Stimulated activated CD8-positive, alpha-beta memory T cell treated with anti-CD3 and anti-CD28 coated beads, Interleukin-12 subunit alpha, Interleukin-12 subunit beta, amount 100 ng/mL, for 4 hours (primary cell): Measurements from ENCODE around the gene ARL5B.
"Not testable (repeated sequence)": the region's sequence is repeated elsewhere in the genome, so short reads cannot be mapped to it uniquely, and the experiment has no call there.

ENCODE experiments used
- DNase-seq: peaks from one replicate; pipeline ENCODE4 v3.0.0-alpha.2; 2020; ENCODE audit warnings: low read depth

Gene ARL5B, protein sequence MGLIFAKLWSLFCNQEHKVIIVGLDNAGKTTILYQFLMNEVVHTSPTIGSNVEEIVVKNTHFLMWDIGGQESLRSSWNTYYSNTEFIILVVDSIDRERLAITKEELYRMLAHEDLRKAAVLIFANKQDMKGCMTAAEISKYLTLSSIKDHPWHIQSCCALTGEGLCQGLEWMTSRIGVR

DNA sequence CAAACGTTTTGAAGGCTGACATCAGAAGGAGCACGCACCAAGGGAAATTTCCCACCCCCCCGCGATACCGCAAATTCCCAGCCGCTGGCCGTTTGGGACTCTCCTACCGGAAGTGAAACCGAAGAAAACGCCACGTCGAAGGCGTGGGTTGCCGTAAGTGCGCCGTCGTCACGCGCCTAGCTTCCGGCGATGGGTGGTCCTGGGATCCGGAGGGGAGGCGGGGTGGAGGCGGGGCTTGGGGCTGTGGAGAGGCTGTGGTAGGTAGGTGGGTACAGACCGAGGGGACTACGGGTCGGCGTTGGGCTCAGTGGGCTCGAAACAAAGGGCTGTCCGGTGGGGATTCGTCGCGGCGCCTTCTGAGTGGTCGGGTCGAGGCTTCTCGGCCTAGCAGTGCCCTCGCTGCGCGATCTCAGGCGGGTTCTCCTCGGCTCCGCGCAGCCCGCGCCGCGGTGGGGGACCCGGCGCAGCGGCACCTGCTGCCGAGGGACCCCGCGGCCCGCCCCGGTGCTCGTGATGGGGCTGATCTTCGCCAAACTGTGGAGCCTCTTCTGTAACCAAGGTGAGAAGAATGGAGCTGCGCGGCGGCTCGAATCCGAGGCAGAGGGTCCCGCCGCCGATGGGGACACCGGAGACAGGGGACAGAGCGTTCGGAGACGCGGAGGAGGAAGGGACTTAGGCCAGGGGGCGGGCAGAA is at the start of gene ARL5B:
ARL5B (plus strand) TSS at position 307 of the 694 bp plus-strand sequence; CDS start at position 514, 207 bp downstream.
- peak; percentile 94 for DNase-seq

DNA sequence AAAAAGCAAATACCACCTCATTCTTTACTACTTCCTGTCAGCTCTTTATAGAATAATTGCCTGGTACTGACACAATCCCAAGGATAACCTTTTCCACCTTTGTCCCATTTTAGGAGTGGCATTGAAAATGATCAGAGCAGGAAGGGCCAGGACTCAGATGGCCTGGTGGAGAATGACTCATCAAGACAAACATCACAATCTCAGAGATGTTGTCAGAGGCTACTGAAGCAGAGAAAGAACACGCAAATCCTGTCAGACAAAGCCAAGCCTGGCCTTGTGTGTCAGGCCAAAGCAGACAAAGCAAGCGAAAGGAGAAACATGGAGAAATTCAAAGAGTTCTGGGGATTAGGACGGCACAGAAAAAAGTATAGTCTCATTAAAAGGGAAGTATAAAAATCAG is 48.7 kb upstream of the ARL5B start:
- no peak for DNase-seq

- DNase-seq = no peak
Observed at GRCh38 chr10:18611168-18611567, 48.1 kb upstream of the ARL5B start.

DNA sequence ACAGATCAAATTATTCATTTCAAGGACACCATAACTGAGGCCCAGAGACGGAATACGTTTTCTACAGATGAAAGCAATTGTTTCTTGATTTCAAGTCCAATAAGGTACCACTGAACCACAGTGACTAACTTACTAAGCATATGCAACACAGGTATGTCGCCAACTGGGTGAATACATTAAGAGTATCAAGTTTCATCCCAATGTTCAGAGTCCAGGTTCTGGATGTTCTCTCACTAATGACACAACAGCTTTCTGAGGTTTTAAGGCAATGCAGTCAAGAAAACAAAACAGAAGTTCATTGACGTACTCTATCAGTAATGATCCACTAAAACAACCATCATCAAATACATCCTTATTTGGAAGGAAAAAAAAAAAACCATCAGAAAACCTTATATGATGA is 43.6 kb upstream of the ARL5B start:
- DNase-seq = no peak

- no peak for DNase-seq
Observed at GRCh38 chr10:18616337-18616736, 42.9 kb upstream of the ARL5B start.

DNA sequence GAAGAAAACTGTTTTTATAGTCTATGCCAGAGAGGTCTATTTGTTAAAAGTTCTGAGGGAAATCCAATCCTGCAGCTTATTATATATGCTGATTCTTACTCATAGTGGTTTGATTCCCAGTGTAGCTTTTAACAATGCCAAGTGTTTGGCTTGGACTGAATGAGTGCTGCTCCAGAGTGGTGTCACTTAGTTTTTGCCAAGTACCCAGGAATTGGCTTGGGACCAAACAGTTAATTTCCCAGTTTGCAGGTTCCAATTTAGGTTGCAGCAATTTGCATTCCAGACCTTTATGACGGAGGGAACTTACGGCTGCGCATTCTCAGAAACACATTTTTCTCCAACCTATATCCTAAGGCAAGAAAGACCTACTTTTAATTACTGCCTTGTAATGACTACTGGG is 40.2 kb upstream of the ARL5B start:
- no peak for DNase-seq

- DNase-seq = no peak
Observed at GRCh38 chr10:18620856-18621255, 38.4 kb upstream of the ARL5B start.

DNA sequence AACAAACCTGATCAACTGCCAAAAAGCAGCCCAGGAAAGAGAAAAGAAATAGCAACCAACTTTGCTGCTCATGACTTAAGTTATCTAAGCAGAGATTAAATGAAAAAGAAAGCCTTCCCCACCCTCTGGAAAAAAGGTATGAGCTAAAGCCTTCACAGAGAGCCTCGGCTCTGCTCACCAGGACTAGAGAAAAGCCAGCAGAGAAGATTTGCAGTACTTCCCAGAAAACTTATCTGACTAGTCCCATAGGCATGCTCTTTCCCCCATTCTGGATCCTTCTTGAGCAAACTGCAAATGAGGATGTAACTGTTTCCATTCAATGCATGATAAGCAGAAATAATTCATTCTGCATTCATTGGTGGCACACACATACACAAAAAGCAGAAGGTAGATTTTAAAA is 35.6 kb upstream of the ARL5B start:
- DNase-seq = not testable (repeated sequence)

DNA sequence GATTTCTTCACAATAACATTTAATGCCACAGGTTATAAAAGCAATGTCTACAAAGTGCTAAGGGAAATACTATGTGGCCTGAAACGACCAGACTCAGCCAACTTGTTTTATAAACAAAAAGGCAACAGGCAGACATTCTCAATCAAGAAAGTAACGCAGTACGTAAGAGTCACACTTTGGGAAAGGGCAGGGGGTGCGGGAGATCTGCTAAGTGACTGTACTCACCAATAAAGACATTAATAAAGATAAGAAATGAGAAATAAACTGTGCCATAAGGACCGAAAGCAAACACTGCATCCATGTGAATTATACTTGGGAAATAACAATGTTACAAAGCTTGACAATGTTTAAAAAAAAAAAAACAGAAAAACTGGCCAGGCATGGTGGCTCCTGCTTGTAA is 33.3 kb upstream of the ARL5B start:
- no peak for DNase-seq

DNA sequence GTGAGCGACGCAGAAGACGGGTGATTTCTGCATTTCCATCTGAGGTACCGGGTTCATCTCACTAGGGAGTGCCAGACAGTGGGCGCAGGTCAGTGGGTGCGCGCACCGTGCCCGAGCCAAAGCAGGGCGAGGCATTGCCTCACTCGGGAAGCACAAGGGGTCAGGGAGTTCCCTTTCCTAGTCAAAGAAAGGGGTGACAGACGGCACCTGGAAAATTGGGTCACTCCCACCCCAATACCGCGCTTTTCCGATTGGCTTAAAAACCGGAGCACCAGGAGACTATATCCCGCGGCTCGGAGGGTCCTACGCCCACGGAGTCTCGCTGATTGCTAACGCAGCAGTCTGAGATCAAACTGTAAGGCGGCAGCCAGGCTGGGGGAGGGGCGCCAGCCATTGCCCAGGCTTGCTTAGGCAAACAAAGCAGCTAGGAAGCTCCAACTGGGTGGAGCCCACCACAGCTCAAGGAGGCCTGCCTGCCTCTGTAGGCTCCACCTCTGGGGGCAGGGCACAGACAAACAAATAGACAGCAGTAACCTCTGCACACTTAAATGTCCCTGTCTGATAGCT is 31.7 kb upstream of the ARL5B start:
- peak; percentile 57 for DNase-seq

DNA sequence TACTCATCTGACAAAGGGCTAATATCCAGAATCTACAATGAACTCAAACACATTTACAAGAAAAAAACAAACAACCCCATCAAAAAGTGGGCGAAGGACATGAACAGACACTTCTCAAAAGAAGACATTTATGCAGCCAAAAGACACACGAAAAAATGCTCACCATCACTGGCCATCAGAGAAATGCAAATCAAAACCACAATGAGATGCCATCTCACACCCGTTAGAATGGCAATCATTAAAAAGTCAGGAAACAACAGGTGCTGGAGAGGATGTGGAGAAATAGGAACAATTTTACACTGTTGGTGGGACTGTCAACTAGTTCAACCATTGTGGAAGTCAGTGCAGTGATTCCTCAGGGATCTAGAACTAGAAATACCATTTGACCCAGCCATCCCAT is 26.7 kb upstream of the ARL5B start:
- DNase-seq = not testable (repeated sequence)

- DNase-seq = no peak
Observed at GRCh38 chr10:18635995-18636394, 23.2 kb upstream of the ARL5B start.

- not testable (repeated sequence) for DNase-seq
Observed at GRCh38 chr10:18637400-18637799, 21.8 kb upstream of the ARL5B start.

DNA sequence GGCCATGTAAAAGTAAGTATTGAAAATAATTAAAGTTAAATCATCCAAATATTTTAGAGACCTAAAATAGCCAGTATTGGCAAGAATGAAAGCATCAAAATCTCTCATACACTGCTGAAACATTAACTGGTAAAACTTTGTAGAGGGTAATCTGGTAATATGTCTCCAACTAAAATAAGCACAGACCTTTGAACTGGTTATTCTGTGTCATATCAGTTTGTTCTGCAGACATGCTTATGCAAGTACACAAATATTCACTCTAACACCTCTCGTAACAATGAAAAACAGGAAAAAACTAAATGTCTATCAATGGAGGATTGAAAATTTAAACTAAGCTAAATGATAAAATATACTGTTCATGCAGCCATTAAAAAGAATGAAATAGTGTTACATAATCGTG is 19.5 kb upstream of the ARL5B start:
- not testable (repeated sequence) for DNase-seq

GRCh38 chr10:18647151-18647550 is 12.1 kb upstream of the ARL5B start:
- DNase-seq = no peak

DNA sequence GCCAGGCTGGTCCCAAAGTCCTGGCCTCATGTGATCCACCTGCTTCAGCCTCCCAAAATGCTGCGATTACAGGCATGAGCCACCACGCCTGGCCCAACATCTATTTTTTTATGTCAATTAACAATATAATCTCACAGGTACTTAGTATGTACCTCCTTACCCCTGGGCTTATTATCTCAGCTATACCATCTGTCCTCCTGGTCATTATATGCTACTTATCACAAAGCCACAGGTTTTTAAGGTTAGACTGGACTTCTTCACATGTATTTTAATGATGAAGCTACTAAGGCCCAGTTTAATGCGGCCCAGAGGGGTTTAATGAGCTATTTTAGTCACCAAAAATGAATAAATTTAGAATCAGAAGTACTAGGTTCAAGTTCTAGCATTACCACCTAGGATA is 11.3 kb upstream of the ARL5B start:
- no peak for DNase-seq

- DNase-seq = no peak
Observed at GRCh38 chr10:18649364-18649959, 9.8 kb upstream of the ARL5B start.

- no peak for DNase-seq
Observed at GRCh38 chr10:18650404-18650997, 8.7 kb upstream of the ARL5B start.

GRCh38 chr10:18651324-18652007 is 7.8 kb upstream of the ARL5B start, which contains the start of gene NSUN6:
Gene NSUN6, minus strand, starts transcription at chr10:18651587. Its CDS starts 384 bp downstream, at chr10:18651203.
- peak; percentile 90 for DNase-seq

DNA sequence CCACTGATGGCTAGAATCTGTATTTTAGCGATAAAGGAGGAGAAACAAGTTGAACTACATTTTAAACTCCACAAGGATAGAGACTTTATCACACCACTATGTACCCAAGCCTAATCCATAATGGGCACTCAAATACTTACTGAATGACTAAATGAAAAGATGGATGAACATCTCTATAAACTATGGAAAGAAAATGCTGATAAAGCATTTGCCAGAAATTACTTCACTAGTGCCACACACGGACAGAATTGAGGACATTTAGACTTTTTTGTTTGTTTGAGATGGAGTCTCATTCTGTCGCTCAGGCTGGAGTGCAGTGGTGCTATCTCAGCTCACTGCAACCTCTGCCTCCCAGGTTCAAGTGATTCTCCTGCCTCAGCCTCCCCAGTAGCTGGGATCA is 6.1 kb upstream of the ARL5B start:
- DNase-seq = no peak

DNA sequence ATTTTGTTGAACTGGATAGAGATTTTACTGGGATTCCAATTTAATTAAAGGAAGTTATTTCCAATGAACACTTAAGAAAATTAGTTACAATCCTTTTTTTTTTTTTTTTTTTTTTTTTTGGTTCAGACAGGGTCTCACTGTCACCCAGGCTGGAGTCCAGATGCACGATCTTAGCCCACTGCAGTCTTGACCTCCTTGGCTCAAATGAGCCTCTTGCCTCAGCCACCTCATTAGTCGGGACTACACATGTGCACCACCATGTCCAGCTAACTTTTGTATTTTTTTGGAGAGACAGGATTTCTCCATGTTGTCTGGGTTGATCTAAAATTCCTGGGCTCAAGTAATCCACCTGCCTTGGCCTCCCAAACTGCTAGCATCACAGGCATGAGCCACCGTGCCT is 2.5 kb upstream of the ARL5B start:
- no peak for DNase-seq
